Neural progenitor cell (in vitro differentiated cells): Measurements from ENCODE around the gene ANG.

Source experiments
- EZH2 ChIP-seq: fragments of 200-600 bp; sonication (generic); IDR thresholded peaks from 2 replicates; pipeline ENCODE4 v1.6.1; 2017; ENCODE audit warnings: antibody characterized with exemption, mild to moderate bottlenecking, moderate library complexity
- TF ChIP-seq, protein P1 (sequence below): fragments of 200-600 bp; sonication (generic); IDR thresholded peaks from 2 replicates; pipeline ENCODE4 v1.5.1; 2017; ENCODE audit warnings: antibody characterized with exemption, mild to moderate bottlenecking

DNA sequence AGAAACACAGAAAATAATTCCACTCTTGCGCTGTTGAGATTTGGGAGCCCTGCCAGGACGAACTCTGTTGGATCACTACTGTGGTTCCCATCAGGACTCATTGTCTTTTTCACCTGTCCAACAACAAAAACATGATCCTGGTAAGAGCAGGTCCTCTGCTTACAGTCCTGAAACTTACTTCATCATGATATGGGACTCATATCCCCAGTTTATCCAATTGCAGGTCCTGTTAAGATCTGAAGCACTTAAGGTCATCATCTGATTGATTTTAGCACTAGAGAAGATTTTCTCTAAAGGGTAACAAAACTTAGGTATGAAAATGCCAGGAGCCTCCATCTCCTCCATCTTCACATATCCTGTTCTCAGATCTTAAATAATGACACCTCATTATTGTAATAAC lies 47.0 kb upstream of the ANG start, which contains the start of gene OR6S1:
- no peak for TF ChIP-seq EZH2
- TF ChIP-seq, protein P1, sequence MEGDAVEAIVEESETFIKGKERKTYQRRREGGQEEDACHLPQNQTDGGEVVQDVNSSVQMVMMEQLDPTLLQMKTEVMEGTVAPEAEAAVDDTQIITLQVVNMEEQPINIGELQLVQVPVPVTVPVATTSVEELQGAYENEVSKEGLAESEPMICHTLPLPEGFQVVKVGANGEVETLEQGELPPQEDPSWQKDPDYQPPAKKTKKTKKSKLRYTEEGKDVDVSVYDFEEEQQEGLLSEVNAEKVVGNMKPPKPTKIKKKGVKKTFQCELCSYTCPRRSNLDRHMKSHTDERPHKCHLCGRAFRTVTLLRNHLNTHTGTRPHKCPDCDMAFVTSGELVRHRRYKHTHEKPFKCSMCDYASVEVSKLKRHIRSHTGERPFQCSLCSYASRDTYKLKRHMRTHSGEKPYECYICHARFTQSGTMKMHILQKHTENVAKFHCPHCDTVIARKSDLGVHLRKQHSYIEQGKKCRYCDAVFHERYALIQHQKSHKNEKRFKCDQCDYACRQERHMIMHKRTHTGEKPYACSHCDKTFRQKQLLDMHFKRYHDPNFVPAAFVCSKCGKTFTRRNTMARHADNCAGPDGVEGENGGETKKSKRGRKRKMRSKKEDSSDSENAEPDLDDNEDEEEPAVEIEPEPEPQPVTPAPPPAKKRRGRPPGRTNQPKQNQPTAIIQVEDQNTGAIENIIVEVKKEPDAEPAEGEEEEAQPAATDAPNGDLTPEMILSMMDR = no peak
